SW 1271 (cell line): Measurements from ENCODE around the gene RIPK4.
A peak's percentile ranks its signal among the peaks of the same experiment; 100 is the strongest.
"Not testable (repeated sequence)": the region's sequence is repeated elsewhere in the genome, so short reads cannot be mapped to it uniquely, and the experiment has no call there.

Experiments used
- DNase-seq, 2 experiments: peaks; one replicate each; lab custom pipeline; 2025; lab: John Stamatoyannopoulos, UW

Gene RIPK4

DNA sequence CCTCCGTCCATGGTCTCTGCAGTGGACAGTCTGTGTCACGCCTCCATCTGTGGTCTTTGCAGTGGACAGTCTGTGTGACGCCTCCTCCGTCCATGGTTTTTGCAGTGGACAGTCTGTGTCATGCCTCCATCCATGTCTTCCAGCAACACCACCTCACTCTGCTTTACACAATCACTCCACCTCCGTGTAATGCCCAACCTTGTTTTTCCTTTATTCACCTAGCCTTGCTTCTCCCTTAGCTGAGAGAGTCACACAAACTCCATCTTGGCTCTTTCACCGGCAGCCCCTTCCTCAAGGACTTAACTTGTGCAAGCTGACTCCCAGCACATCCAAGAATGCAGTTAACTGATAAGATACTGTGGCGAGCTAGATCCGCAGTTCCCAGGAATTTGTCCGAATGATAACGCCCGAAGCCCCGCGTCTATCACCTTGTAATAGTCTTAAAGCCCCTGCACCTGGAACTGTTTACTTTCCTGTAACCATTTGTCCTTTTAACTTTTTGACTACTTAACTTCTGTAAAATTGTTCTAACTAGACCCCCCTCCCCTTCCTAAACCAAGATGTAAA lies 52.5 kb downstream of the RIPK4 start:
- not testable (repeated sequence) for DNase-seq

- no peak for DNase-seq
These were observed 53.2 kb downstream of the RIPK4 start for GRCh38 chr21:41713495-41714281.

DNA sequence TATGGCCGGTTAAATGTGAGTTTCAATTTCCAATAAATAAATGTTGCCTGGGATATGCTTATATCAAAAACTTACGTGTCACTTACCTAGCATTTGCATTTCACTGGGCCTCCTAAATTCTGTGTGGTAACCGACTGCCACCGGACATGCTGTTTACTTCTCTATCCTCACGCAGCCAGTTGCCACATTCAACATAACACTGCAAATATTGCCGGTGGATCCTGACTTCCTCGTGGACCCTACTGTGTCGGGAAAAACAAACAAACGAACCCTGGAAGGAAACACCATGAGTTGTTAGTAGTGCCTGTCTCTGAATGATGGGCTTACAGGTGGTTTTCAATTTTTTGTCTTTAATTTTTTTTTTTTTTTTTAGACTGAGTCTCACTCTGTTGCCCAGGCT lies 54.1 kb downstream of the RIPK4 start:
- DNase-seq, result no peak

DNA sequence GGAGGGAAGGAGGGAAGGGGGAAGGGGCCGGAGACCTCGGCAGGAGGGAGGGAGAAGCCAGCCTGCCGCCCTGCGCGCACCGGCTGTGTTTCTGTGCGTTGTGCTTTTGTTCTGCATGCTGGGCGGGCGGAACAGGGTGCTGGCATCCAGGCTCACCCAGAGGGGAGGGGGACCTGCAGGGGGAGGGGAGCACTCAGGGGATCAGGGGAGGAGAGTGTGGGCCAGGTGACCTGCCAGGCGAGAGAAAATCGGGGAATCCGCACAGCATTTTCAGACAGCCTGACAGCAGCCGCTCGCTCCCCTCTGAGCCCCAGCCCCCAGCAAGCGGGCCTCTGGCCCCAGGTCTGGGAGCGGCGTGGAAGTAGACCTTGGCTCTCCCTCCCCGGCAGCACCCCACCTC lies 54.7 kb downstream of the RIPK4 start:
- no peak for DNase-seq

DNA sequence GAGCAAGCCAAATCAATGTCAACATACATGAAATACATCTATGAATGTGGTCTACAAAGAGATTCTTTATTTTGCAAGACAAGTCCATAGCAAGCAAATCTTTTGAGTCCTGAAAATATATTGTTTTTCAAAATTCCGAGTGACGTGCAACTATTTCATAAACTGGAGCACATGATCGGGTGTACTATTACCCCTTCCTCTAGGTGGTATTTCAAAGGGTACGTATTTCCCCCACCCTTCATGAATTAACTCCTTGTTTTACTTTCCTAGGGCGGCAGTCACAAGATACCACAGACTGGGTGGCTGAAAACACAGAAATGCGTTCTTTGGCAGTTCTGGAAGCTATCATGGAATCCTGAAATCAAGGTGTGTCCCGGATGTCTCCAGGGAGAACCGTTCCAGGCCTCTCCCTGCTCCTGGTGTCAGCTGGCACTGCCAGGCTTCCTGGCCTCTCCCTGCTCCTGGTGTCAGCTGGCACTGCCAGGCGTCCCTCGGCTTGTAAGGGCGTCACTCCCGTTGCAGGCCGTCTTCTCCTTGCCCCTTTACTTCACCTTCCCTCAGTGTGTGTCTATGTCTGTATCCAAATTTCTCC lies 55.3 kb downstream of the RIPK4 start:
- DNase-seq, result no peak

GRCh38 chr21:41710823-41711160 lies 56.1 kb downstream of the RIPK4 start:
- no peak for DNase-seq

- no peak for DNase-seq
These were observed 56.7 kb downstream of the RIPK4 start for GRCh38 chr21:41709965-41710822.

DNA sequence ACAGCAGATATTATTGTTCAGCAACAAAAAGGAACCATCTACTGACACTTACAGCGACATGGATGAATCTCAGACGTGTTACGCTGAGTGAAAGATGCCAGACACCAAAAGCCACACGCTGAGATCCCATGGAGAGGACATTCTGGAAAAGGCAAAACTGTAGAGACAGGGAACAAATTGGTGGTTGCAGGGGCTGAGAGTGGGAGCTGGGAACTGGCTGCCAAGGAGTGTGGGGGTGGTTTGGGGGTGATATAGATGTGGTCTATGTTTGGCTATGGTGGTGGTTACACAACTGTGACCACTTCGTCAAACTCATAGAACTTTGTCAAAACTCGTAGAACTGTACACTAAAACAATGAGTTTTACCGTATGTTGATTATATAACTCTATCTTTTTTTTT lies 57.7 kb downstream of the RIPK4 start:
- DNase-seq, result no peak

DNA sequence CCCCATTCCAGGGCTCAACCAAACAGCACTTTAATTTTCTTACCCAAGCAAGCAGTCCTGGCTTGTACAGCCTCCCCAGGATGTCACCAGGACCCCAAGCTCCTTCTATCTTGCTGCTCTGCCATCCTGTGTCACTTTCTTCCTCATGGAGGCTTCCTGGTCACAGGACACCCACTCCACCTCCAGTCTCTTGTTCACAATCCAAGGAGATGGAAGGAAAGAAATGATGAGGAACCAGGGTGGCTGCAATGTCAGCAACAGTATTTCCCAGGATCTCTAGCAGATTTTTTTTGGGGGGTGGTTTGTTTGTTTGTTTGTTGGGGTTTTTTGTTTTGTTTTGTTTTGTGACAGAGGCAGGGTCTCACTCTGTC lies 58.9 kb downstream of the RIPK4 start:
- no peak for DNase-seq

DNA sequence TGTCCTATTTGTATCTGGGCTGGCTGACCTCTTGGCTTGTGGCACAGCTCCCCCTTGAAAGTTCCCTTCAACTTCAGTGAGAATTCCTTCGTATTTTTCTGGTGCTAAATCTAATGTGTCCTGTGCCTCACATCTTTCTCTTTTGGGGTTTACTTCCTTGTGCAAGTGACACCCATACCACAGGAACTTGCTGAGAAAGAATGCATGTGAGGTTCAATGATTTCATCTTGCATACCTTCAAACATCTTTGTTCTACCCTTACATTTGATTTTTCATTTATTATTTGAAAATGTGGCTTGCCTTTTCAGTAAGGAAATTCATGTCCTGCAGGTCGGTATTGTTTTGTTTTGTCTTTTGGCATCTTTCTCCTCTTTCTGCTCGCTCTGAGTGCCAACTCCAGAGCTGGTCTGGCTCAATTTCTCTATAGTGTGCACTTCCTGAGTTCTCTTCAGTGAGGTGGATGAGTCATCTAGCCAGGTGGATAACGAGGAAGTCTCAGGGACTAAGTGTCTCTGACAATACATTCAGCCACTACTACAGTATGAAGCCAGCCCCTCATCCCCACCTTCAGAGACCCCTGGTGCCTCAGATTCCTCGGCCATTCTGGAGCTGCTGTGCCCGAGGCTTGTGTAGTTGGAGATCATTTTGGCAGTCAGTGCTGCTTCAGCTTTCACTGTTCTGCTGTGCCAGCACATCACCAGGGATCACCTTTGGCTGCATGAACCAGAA lies 59.5 kb downstream of the RIPK4 start:
- no peak for DNase-seq

- peak in 1 of 2 experiments; percentile 7 for DNase-seq
These were observed 60.2 kb downstream of the RIPK4 start for GRCh38 chr21:41706678-41707077.

DNA sequence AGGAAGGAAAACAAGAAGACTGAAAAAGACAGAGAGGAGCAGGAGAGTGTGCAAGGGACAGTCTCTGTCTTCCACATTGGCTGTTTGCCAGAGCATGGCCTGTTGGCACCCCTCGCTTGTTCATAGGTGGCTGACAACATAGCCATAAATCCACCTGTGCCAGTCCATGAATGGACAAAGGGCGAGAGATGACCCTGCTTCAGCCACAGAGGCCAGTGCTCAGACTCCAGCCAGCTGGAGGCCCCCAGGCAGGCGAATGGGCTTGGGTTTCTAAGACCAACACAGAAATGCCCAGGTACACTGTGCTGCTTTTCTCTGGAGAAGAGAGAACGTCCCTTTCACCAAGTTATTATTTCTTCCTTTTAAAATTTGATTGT lies 60.6 kb downstream of the RIPK4 start:
- DNase-seq, result no peak

DNA sequence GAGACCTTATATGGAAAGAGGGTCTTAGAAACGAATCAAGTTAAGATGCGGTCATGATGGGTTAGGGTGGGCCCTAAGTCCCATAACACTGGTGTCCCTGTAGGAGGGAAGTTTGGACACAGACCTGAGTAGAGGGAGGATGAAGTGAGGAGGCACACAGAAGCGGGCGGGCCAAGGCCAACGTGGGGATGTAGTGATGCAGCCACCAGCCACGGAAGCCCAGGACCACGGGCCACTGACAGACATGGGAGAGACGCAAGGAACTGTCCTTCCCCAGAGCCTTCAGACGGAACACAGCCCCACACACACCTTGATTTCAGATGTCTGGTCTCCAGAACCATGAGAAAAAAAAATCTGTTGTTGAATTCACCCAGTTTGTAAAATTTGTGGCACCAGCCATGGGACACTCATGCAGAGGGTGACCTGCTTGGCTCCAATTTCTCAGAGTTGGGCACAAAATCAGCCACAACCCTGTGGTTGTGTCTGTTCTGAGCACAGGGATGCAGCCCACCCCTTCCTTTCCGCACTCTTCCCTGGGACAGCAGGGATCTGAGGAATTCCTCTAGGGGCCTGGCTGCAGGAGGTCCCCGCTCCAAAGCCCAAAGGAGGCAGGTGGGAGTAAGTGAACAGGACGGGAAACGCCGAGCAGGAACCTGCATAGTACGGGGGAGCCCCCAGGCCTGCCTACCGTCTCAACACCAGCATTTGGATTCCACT lies 61.1 kb downstream of the RIPK4 start:
- no peak for DNase-seq

GRCh38 chr21:41703857-41704501 lies 62.9 kb downstream of the RIPK4 start:
- no peak for DNase-seq

- DNase-seq, result no peak
These were observed 65.1 kb downstream of the RIPK4 start for GRCh38 chr21:41701749-41702148.

DNA sequence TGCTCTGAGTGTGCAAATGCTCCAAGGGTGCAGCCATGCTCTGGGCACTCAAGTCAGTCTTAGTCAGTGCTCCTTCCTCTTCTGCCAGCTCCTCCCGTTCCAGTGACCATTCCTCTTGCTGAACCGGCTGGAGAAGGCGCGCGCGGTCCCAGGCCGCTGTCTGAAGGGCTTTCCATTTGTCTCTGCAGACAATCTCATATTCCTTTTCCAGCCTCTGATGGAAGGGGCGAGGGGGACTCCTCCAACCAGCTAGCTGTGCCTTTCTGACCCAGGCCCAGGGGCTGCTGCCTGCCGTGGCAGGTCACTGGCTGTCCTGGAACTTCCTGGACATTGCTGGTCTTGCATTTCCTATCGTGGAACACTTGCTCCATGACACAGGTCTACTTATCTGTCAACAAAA lies 67.5 kb downstream of the RIPK4 start:
- DNase-seq, result no peak

- no peak for DNase-seq
These were observed 68.8 kb downstream of the RIPK4 start for GRCh38 chr21:41698071-41698470.

DNA sequence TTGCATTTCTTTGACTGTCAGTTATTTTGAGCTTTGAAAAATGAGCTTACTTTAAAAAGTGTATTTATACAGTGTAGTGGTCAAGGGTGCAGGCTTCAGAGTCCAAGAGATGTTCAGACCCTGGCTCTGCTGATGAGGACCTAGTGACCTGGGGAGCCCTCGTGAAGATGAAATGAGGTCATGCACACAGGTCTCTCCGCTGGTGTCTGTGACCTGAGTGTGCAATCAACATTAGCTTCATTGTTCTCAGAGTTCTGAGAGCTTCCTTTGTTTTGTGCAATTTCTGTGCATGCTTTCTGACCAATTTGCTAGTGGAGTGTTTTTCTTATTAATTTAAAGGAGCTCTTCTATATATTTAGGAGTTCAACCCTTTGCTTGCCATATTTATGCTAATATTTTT lies 71.3 kb downstream of the RIPK4 start:
- no peak for DNase-seq

- not testable (repeated sequence) for DNase-seq
These were observed 72.8 kb downstream of the RIPK4 start for GRCh38 chr21:41694042-41694441.

GRCh38 chr21:41692185-41692565 lies 74.7 kb downstream of the RIPK4 start:
- no peak for DNase-seq
